CD4-positive, alpha-beta T cell treated with Interleukin-4 for 4 hours (primary cell): ENCODE data around the gene TRAPPC8.
"Not testable (repeated sequence)": the region's sequence is repeated elsewhere in the genome, so short reads cannot be mapped to it uniquely, and the experiment has no call there.

Experiments used
- DNase-seq: peaks from one replicate; pipeline ENCODE4 v3.0.0-alpha.2; 2020

The TRAPPC8 gene

GRCh38 chr18:31942999-31943877 is at the start of gene TRAPPC8:
Gene TRAPPC8 (minus strand): TSS chr18:31943128. CDS start chr18:31942764, 364 bp downstream.
- peak; percentile 93 for DNase-seq

DNA sequence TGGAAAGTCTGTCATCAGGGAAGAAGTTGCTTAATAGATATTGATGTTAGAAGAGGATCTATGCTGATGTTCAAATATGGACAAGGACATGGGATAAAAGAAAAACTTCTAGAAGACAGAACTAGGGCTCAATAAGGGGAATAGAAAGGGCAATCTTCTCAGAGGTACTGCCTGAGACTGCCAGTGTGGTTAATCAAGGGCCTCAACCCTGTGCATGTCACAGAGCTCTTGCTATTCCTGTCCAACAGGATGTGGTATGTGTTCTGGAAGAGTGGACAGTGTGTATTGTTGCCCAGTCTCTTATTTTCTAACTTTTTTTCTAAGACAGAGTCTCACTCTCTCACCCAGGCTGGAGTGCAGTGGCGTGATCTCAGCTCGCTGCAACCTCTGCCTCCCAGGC is 47.9 kb upstream of the TRAPPC8 start:
- no peak for DNase-seq

GRCh38 chr18:31983976-31984375 is 41.0 kb upstream of the TRAPPC8 start:
- DNase-seq, result peak; percentile 43

DNA sequence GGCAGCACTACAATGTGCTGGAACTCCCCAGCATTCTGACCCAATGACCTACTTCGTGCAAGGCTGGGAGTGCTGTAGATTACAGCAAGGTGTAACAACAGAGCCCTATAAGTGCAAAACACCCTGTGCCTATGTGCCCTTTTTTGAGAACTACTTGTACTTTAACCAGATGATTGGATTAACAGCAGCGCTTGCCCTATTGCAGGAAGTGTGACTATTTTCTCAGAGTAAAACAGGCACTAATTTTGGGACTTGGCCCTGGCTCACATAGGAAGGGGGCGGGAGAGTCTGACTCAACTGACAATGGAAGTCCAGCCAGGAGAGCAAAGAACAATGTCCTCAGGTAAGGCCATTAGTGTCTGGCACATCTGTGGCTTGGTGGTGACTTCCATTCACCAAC is 40.1 kb upstream of the TRAPPC8 start:
- DNase-seq, result no peak

- DNase-seq, result no peak
These were observed 37.9 kb upstream of the TRAPPC8 start for GRCh38 chr18:31980863-31981262.

GRCh38 chr18:31979714-31980113 is 36.8 kb upstream of the TRAPPC8 start:
- no peak for DNase-seq

- DNase-seq, result no peak
These were observed 35.7 kb upstream of the TRAPPC8 start for GRCh38 chr18:31978616-31979015.

- peak; percentile 49 for DNase-seq
These were observed 34.4 kb upstream of the TRAPPC8 start for GRCh38 chr18:31977270-31977872.

DNA sequence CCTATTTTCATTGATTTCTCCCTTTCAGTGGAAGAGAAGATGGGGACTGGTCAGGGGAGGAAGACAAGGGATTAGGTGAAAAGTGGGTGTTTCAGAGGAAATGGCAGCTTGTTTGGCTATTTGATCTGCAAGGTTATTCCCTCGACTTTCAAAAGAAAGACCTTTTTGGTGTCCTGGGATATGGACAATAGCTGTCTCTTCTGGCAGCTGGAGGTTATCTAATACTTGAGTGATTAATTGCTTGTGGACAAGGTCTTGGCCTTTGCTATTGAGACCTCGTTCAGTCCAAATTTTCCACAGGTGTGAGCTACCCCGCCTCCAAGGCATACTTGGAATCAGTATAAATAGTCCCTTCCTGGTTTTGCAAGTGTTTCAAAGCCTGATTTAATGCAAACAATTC is 33.3 kb upstream of the TRAPPC8 start:
- no peak for DNase-seq

DNA sequence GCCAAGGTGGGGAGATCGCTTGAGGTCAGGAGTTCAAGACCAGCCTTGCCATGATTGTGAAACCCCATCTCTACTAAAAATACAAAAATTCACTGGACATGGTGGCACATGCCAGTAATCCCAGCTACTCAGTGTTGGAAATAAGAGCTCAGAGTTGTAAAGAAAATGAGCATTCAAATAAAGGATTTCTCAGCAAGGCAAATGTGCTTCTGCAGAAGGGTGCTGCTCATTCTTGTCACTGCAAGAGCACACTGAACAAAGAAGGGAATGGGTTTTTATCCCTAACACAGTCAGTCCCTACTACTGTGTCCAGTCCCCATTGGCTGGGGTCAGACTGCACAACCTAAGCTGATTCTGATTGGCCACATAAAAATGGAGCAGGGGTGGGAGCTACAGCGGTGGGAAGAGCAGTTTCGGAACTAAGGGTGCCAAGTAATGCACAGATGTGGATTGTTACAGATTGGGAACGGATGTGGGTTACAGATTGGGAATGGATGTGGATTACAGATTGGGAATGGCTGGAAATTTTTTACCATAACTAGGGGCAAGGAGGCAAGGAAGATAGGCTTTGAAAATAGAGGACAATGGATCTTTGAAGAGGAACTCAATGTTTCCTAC is 31.1 kb upstream of the TRAPPC8 start:
- no peak for DNase-seq

- DNase-seq, result no peak
These were observed 27.7 kb upstream of the TRAPPC8 start for GRCh38 chr18:31970617-31971016.

GRCh38 chr18:31965316-31965970 is 22.5 kb upstream of the TRAPPC8 start:
- DNase-seq, result no peak

DNA sequence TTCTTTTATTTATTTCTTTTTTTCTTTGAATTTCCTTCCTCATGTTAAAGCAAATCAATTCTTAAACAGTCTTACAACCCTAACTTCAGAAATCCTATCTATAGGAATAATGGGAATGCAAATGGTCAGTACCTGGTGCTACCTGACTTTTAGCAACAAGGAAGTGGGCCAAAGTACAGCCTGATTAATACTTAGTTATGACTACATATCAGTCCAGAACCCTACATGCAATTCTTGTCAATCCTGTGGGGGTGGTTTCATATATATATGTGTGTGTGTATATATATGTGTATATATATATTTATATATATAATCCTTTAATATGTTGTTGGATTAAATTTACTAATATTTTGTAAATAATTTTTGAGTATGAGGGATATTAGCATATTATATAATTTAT is 14.8 kb upstream of the TRAPPC8 start:
- DNase-seq, result no peak

- no peak for DNase-seq
These were observed 11.4 kb upstream of the TRAPPC8 start for GRCh38 chr18:31954349-31954748.

DNA sequence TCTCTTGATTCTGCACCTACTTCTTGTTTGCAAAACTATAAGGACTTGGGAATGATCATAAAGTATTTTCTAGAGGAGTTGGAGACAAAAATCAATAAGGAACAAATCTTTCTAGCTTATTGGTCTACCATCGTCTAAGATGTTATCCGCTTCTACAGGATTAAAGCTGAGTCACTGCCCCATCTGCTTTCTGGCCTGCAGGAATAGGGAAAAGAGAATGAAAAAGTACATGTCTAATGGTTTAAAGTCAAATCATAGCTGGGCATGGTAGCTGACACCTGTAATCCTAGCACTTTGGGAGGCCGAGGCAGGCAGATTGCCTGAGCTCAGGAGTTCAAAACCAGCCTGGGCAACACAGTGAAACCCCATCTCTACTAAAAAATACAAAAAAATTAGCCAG is 10.8 kb upstream of the TRAPPC8 start:
- not testable (repeated sequence) for DNase-seq

DNA sequence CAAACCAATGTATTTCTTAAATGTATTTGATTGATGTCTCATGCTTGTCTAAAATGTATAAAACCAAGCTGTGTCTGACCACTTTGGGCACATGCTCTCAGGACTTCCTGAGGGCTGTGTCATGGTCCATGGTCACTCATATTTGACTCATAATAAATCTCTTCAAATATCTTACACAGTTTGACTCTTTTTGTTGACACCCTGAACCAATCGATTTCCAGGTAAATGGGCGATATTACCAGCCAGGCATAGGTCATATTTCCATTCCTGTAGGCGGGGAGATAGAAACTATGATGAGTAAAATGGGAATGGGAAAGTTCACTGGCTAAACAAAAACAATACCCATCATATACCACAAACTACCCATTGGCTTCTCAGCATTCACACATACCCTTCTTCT is 9.3 kb upstream of the TRAPPC8 start:
- no peak for DNase-seq

DNA sequence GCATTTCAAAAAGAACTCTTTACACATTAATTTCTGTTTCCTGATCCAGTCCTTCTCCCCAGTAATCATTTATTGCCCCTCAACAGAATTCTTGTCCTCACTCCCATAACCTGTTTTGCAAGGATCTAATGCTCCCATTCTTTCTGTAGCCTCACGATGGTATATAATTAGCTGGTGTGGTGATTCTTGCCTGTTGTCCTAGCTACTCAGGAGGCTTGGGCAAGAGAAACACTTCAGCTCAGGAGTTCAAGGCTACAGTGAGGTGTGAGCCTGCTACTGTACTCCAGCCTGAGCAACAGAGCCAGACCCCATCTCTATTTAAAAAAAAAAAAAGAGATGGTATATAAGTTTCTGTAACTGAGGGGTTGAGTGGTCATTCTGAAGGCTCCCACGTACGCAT is 7.7 kb upstream of the TRAPPC8 start:
- DNase-seq, result no peak

- DNase-seq, result not testable (repeated sequence)
These were observed 5.4 kb upstream of the TRAPPC8 start for GRCh38 chr18:31948349-31948748.

DNA sequence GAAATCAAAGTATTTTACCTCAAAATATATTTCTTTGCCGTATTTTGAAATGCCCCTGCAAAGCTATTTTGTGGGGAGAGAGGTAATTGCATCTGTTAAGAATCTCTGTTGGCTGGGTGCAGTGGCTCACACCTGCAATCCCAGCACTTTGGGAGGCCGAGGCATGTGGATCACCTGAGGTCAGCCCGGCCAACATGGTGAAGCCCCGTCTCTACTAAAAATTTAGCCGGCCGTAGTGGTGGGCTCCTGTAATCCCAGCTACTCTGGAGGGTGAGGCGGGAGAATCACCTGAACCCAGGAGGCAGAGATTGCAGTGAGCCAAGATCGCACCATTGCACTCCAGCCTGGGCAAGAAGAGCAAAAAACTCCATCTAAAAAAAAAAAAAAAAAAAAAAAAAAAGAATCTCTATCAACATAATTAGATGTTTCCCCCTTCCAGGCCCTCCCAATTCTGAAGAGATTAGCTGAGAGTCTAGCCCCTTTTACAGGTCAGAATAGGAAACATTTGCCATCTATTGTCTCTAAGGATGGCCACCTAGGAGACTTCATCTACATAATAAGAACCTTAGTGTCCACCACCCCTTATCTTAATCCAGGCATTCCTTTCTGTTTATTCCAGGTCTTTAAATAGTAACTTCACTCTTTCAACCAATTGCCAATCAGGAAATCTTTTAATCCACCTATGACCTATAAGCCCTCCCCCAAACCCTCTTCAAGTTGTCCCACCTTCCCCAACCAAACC is 3.5 kb upstream of the TRAPPC8 start:
- DNase-seq, result no peak

- no peak for DNase-seq
These were observed 1.2 kb upstream of the TRAPPC8 start for GRCh38 chr18:31943878-31944816.

DNA sequence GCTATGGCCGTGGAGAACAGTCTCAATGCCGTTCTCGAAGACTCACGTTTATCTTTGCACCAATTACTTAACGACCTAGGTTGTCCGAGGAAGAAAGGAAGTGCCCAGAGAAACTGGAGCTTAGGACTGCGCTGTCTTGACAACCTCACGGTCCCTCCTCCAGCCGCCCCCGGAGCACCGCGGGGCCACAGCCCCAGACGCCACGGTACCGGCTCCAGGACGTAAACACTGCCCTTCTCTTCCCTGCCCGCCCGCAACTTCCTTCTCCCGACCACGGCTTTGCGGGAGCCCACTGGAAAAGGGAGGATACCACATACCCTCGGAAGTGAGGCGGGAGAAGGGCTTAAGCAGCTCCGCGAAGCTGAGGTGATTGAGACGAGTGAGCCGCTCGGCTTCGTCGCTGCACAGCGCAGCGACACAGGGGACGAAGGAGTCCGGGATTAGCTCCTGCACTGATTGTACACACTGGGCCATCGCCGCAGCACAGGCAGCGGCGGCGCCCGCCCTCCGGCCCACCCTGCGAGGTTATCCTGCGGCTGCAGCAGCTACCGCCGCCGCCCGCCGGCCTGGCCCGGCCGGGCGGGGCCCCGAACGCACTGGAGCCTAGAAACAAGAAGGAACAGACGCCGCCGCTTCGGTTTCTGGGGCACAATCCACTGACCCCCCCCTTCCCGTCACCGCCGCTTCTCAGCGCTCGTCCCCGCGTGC is 483 bp downstream of the TRAPPC8 start:
- DNase-seq, result peak; percentile 7
